Measurements from ENCODE around the gene DGKZ. TPM values are rescaled to one million over a fixed set of nuclear protein-coding genes. Genes with fewer than 3 reads are reported as not detected.
"Not testable (repeated sequence)": the region's sequence is repeated elsewhere in the genome, so short reads cannot be mapped to it uniquely, and the experiment has no call there.

Gene DGKZ
- total and polyA plus RNA-seq, 2 of the 13 experiments (the other 11 are each of a cell fraction or from before 2014, with no cell fraction given), result 15.8 to 20.7 TPM

DNA sequence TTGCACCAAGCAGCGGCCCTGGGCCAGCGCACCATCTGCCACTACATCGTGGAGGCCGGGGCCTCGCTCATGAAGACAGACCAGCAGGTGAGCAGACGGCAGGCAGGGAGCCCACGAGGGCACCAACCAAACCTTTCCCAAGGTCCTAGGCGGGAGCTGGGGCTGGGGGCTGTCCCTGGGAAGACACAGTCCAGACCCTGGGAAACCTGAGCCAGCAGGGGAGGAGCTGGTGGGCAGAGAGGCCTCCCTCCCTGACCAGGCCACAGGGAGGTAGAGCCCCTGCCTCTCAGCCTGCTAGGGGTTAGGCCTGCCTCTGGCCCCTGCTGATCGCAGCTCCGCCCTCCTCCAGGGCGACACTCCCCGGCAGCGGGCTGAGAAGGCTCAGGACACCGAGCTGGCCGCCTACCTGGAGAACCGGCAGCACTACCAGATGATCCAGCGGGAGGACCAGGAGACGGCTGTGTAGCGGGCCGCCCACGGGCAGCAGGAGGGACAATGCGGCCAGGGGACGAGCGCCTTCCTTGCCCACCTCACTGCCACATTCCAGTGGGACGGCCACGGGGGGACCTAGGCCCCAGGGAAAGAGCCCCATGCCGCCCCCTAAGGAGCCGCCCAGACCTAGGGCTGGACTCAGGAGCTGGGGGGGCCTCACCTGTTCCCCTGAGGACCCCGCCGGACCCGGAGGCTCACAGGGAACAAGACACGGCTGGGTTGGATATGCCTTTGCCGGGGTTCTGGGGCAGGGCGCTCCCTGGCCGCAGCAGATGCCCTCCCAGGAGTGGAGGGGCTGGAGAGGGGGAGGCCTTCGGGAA, 32.4 kb downstream of the DGKZ start (continued):
- TF ChIP-seq ESRRA (CRISPR knock-in tag; IDR thresholded peaks at IDR 0.05; ENCODE audit: low read depth), result peak; percentile 29; the same call in 1 of the 2 replicates
- 0 out of 2 replicates have a peak, but pooled peaks have one; percentile 28 for TF ChIP-seq ZNF616 (CRISPR knock-in tag; IDR thresholded peaks at IDR 0.05; ENCODE audit: low read depth)
- TF ChIP-seq, protein P1, sequence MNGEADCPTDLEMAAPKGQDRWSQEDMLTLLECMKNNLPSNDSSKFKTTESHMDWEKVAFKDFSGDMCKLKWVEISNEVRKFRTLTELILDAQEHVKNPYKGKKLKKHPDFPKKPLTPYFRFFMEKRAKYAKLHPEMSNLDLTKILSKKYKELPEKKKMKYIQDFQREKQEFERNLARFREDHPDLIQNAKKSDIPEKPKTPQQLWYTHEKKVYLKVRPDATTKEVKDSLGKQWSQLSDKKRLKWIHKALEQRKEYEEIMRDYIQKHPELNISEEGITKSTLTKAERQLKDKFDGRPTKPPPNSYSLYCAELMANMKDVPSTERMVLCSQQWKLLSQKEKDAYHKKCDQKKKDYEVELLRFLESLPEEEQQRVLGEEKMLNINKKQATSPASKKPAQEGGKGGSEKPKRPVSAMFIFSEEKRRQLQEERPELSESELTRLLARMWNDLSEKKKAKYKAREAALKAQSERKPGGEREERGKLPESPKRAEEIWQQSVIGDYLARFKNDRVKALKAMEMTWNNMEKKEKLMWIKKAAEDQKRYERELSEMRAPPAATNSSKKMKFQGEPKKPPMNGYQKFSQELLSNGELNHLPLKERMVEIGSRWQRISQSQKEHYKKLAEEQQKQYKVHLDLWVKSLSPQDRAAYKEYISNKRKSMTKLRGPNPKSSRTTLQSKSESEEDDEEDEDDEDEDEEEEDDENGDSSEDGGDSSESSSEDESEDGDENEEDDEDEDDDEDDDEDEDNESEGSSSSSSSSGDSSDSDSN (CRISPR knock-in tag; IDR thresholded peaks at IDR 0.05), result peak; percentile 93
- peak; percentile 79 for TF ChIP-seq ZFY (CRISPR knock-in tag; IDR thresholded peaks at IDR 0.05)
- peak; percentile 65; the same call in 1 of the 2 replicates for TF ChIP-seq ZSCAN21 (CRISPR knock-in tag; IDR thresholded peaks at IDR 0.05; ENCODE audit: borderline replicate concordance)
- TF ChIP-seq HDAC1 (CRISPR knock-in tag; IDR thresholded peaks at IDR 0.05), result peak; percentile 32; the same call in 1 of the 2 replicates
- TF ChIP-seq ZBTB38 (CRISPR knock-in tag; IDR thresholded peaks at IDR 0.05), result peak; percentile 13; the same call in 1 of the 2 replicates
- TF ChIP-seq, protein P2, sequence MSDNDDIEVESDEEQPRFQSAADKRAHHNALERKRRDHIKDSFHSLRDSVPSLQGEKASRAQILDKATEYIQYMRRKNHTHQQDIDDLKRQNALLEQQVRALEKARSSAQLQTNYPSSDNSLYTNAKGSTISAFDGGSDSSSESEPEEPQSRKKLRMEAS (IDR thresholded peaks at IDR 0.05), result 0 out of 2 replicates have a peak, but pooled peaks have one; percentile 55
- peak in 1 of 2 experiments; percentile 23; a peak in 1 of 4 replicates for TF ChIP-seq KLF16 (CRISPR knock-in tag; IDR thresholded peaks at IDR 0.05)
- not testable (repeated sequence) for TF ChIP-seq LCORL, NONO (IDR thresholded peaks at IDR 0.05)
- TF ChIP-seq LCORL (CRISPR knock-in tag; IDR thresholded peaks at IDR 0.05), result 0 out of 2 replicates have a peak, but pooled peaks have one; percentile 49
- TF ChIP-seq, protein P3, sequence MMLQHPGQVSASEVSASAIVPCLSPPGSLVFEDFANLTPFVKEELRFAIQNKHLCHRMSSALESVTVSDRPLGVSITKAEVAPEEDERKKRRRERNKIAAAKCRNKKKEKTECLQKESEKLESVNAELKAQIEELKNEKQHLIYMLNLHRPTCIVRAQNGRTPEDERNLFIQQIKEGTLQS (CRISPR knock-in tag; IDR thresholded peaks at IDR 0.05), result 0 out of 2 replicates have a peak, but pooled peaks have one; percentile 1
- peak; percentile 46; the same call in 1 of the 2 replicates for TF ChIP-seq RXRA (CRISPR knock-in tag; IDR thresholded peaks at IDR 0.05)
- TF ChIP-seq, protein P4, sequence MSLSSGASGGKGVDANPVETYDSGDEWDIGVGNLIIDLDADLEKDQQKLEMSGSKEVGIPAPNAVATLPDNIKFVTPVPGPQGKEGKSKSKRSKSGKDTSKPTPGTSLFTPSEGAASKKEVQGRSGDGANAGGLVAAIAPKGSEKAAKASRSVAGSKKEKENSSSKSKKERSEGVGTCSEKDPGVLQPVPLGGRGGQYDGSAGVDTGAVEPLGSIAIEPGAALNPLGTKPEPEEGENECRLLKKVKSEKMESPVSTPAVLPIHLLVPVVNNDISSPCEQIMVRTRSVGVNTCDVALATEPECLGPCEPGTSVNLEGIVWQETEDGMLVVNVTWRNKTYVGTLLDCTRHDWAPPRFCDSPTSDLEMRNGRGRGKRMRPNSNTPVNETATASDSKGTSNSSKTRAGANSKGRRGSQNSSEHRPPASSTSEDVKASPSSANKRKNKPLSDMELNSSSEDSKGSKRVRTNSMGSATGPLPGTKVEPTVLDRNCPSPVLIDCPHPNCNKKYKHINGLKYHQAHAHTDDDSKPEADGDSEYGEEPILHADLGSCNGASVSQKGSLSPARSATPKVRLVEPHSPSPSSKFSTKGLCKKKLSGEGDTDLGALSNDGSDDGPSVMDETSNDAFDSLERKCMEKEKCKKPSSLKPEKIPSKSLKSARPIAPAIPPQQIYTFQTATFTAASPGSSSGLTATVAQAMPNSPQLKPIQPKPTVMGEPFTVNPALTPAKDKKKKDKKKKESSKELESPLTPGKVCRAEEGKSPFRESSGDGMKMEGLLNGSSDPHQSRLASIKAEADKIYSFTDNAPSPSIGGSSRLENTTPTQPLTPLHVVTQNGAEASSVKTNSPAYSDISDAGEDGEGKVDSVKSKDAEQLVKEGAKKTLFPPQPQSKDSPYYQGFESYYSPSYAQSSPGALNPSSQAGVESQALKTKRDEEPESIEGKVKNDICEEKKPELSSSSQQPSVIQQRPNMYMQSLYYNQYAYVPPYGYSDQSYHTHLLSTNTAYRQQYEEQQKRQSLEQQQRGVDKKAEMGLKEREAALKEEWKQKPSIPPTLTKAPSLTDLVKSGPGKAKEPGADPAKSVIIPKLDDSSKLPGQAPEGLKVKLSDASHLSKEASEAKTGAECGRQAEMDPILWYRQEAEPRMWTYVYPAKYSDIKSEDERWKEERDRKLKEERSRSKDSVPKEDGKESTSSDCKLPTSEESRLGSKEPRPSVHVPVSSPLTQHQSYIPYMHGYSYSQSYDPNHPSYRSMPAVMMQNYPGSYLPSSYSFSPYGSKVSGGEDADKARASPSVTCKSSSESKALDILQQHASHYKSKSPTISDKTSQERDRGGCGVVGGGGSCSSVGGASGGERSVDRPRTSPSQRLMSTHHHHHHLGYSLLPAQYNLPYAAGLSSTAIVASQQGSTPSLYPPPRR (CRISPR knock-in tag; IDR thresholded peaks at IDR 0.05; ENCODE audit: borderline replicate concordance), result peak; percentile 40; the same call in 1 of the 2 replicates
- TF ChIP-seq MTA1 (CRISPR knock-in tag; IDR thresholded peaks at IDR 0.05; ENCODE audit: borderline replicate concordance), result 0 out of 2 replicates have a peak, but pooled peaks have one; percentile 30
- TF ChIP-seq BORCS8-MEF2B (CRISPR knock-in tag; IDR thresholded peaks at IDR 0.05), result peak; percentile 51; the same call in 1 of the 2 replicates
- TF ChIP-seq KDM4B (CRISPR knock-in tag; IDR thresholded peaks at IDR 0.05), result 0 out of 2 replicates have a peak, but pooled peaks have one; percentile 33
- TF ChIP-seq THAP11 (CRISPR knock-in tag; IDR thresholded peaks at IDR 0.05), result 0 out of 2 replicates have a peak, but pooled peaks have one; percentile 26
- TF ChIP-seq NONO (CRISPR knock-in tag; conservative IDR thresholded peaks at IDR 0.05), result peak; percentile 56; the same call in 1 of the 2 replicates

All from HepG2 (cell line).